K562 (cell line): ENCODE measurements around the gene GABRR2. TPM values are rescaled to one million over a fixed set of nuclear protein-coding genes. Genes with fewer than 3 reads are reported as not detected.

ENCODE experiments used
- ATAC-seq: fragments of 200-7000 bp; cut with Tn5 transposase; 3 replicates; pipeline ENCODE4 v1.9.1; 2020; ENCODE audit warnings: moderate library complexity
- BruUV-seq: library from RNA; stranded (reverse); fragments of 400-500 nt; replicated peaks from 2 replicates; lab custom pipeline; 2021; lab: Mats Ljungman, UMichigan
- CTCF ChIA-PET: fragments of 300-600 bp; formaldehyde crosslinking; extraction: SDS; loops from one replicate; lab custom pipeline; 2021; ENCODE audit warnings: low intra/inter-chr PET ratio; lab: Yijun Ruan, JAX
- POLR2A ChIA-PET: fragments of 300-600, 350-650 bp; sonication (Branson Sonifier 250); formaldehyde crosslinking; extraction: SDS; loops from one replicate; lab custom pipeline; 2021; ENCODE audit warnings: antibody characterized with exemption, inconsistent platforms; lab: Yijun Ruan, JAX
- DNase-seq, 4 experiments: peaks; one replicate each; pipeline versions ENCODE4 v3.0.0 to v3.0.0-alpha.2; 2011 to 2018; ENCODE audit warnings: low spot score in 3 of 4, mixed read lengths in 3 of 4; ENCODE audit errors: extremely low read depth in 1 of 4
- FAIRE-seq: peaks from 2 replicates; lab custom pipeline; 2011; peaks lifted over from hg19 to GRCh38; lab: Jason Lieb, UNC
- H2AFZ ChIP-seq: 2 replicates; pipeline ENCODE4 v1.6.0; 2011; ENCODE audit warnings: low read depth, low read length, control low read depth, inconsistent platforms
- H3K27ac ChIP-seq: fragments of 200-600 bp; 3 replicates; pipeline ENCODE4 v1.8.0; 2011; ENCODE audit warnings: low read depth, mild to moderate bottlenecking, control low read depth, inconsistent platforms, low read length, moderate library complexity, mixed read lengths; ENCODE audit errors: extremely low read depth
- H3K27me3 ChIP-seq, 2 experiments: fragments of 300-600 bp in 1 of 2; 2 replicates in 1 of 2; 3 replicates in 1 of 2; pipeline versions ENCODE4 v1.6.0 to v1.8.0; 2011; ENCODE audit warnings: inconsistent platforms in 2 of 2, low read length in 2 of 2, mild to moderate bottlenecking in 1 of 2, mixed read lengths in 1 of 2, moderate library complexity in 1 of 2; ENCODE audit not compliant: control insufficient read depth in 2 of 2, insufficient read depth in 2 of 2
- H3K36me3 ChIP-seq: fragments of 300-600 bp; 3 replicates; pipeline ENCODE4 v1.8.0; 2011; ENCODE audit warnings: mild to moderate bottlenecking, low read length, inconsistent platforms; ENCODE audit not compliant: control insufficient read depth, insufficient read depth
- H3K4me1 ChIP-seq, 2 experiments: fragments of 200-600 bp in 1 of 2; replicated peaks in 1 of 2; 2 replicates in 1 of 2; 3 replicates in 1 of 2; pipeline versions ENCODE4 v1.5.1 to v1.8.0; 2011; ENCODE audit warnings: inconsistent platforms in 2 of 2, low read length in 2 of 2, mild to moderate bottlenecking in 1 of 2, mixed read lengths in 1 of 2, moderate library complexity in 1 of 2; ENCODE audit not compliant: control insufficient read depth in 2 of 2, insufficient read depth in 2 of 2
- H3K4me2 ChIP-seq: 2 replicates; pipeline ENCODE4 v1.6.1; 2011; ENCODE audit warnings: low read length, control low read depth, inconsistent platforms, mixed read lengths; ENCODE audit not compliant: insufficient read depth
- H3K4me3 ChIP-seq: fragments of 200-600 bp; sonication (generic), shearing (Covaris generic); 2 replicates; pipeline ENCODE4 v1.5.1; 2016; ENCODE audit warnings: control low read depth, inconsistent platforms
- H3K79me2 ChIP-seq: fragments of 200-600 bp; 3 replicates; pipeline ENCODE4 v1.8.0; 2011; ENCODE audit warnings: low read length, inconsistent platforms; ENCODE audit not compliant: control insufficient read depth, insufficient read depth
- H3K9ac ChIP-seq, 2 experiments: 2 replicates each; pipeline versions ENCODE4 v1.6.0 to v1.6.1; 2011; ENCODE audit warnings: low read depth in 2 of 2, low read length in 2 of 2, control low read depth in 1 of 2, inconsistent platforms in 1 of 2, mild to moderate bottlenecking in 1 of 2, mixed read lengths in 1 of 2; ENCODE audit not compliant: insufficient read depth in 1 of 2
- H3K9me1 ChIP-seq: one replicate; pipeline ENCODE4 v1.6.0; 2011; ENCODE audit warnings: inconsistent platforms, mild to moderate bottlenecking, low read length, moderate library complexity; ENCODE audit not compliant: control insufficient read depth, insufficient read depth
- H3K9me3 ChIP-seq: replicated peaks from 2 replicates; pipeline ENCODE4 v1.5.1; 2011; ENCODE audit warnings: low read depth, low read length, inconsistent platforms; ENCODE audit not compliant: control insufficient read depth, insufficient read depth
- H4K20me1 ChIP-seq: replicated peaks from 2 replicates; pipeline ENCODE4 v1.6.1; 2011; ENCODE audit warnings: low read length, inconsistent platforms, mixed read lengths; ENCODE audit not compliant: control insufficient read depth, insufficient read depth
- SAP30 ChIP-seq: fragments of 200-600 bp; sonication (generic); IDR thresholded peaks from 2 replicates; pipeline ENCODE4 v1.6.1; 2012; ENCODE audit warnings: borderline replicate concordance, low read depth, mild to moderate bottlenecking, moderate library complexity, low read length, control low read depth, inconsistent platforms; ENCODE audit not compliant: insufficient read depth, poor library complexity, severe bottlenecking
- ZNF592 ChIP-seq: fragments of 450-650 bp; IDR thresholded peaks from 2 replicates; pipeline ENCODE4 v1.6.1; 2017; ENCODE audit warnings: antibody characterized with exemption, mild to moderate bottlenecking
- WGBS: fragments of 100-300 bp; shearing (Covaris generic); methylation state at CpG from one replicate; pipeline ENCODE4 v1.1.6; 2016; ENCODE audit warnings: low coverage, mixed read lengths; ENCODE audit not compliant: insufficient coverage; ENCODE audit errors: missing lambda C conversion rate; 5-methylcytosine and 5-hydroxymethylcytosine counted together
- in situ Hi-C: fragments of 300-500 bp; cut with MboI; formaldehyde crosslinking; loops from 4 replicates; pipeline ENCODE4 v1.15.0; 2018; ENCODE audit warnings: inconsistent platforms, mixed read lengths
- intact Hi-C: fragments of 100-400 bp; cut with micrococcal nuclease; formaldehyde crosslinking; loops from 2 replicates; pipeline ENCODE4 v1.14.2; 2022
- polyA plus RNA-seq, 8 experiments: library from polyadenylated mRNA; depleted of rRNA in 4 of 8; stranded (reverse) in 5 of 8; unstranded in 3 of 8; fragments of >200 nt; fragmentation: Nextera tagmentation in 2 of 8; fragmentation: Illumina TruSeq in 1 of 8; extraction: Ambion mirVana in 2 of 8; extraction: Trizol in 1 of 8; gene quantifications; 2 replicates each; pipeline versions ENCODE4 v1.2.1 to v1.2.3, GENCODE V29; 2011 to 2014; ENCODE audit warnings: inconsistent platforms in 1 of 8, missing spikeins in 1 of 8
- total RNA-seq, 7 experiments: library from RNA; depleted of rRNA in 6 of 7; stranded (reverse); fragments of >200 nt in 6 of 7; fragmentation: Illumina TruSeq in 2 of 7; extraction: Trizol in 2 of 7; gene quantifications; 2 replicates each; pipeline versions ENCODE4 v1.2.1 to v1.2.3, GENCODE V29; 2011 to 2021; ENCODE audit warnings: low replicate concordance in 1 of 7
- TF ChIP-seq, protein P1 (sequence below): fragments of 250-450 bp; sonication (Bioruptor Pico); IDR thresholded peaks from 2 replicates; pipeline ENCODE4 v1.4.0; 2020; ENCODE audit warnings: mild to moderate bottlenecking

Gene GABRR2
- total and polyA plus RNA-seq, 9 of the 15 experiments (the other 6 are each of a cell fraction or from before 2014, with no cell fraction given): 0.09 to 0.13 (median 0.10) TPM; not detected in 6

- no TSS peak for BruUV-seq
- Histone ChIP-seq H3K4me3 (no peak overlapping the region), H3K27me3 (peaks cover 5 to 57% of the 10 kb centered on the region in 2 experiments; a peak in 4 of 5 replicates), H3K9me3 (no peaks in the 10 kb centered on the region), H3K4me1 (no peaks in the 10 kb centered on the region; a peak in 1 of 5 replicates), H3K79me2 (no peaks in the 10 kb centered on the region), H3K4me2 (no peak overlapping the region), H3K9ac (no peak overlapping the region), H3K36me3 (no peaks in the 10 kb centered on the region), H2AFZ (no peak overlapping the region), H4K20me1 (no peaks in the 10 kb centered on the region), H3K27ac (no peak overlapping the region), H3K9me1 (no peaks in the 10 kb centered on the region)
- FAIRE-seq (no peak), DNase-seq (no peak), ATAC-seq (no peak)
- CTCF ChIA-PET: no interaction called here
- intact Hi-C loops (no loop called here), in situ Hi-C loops (no loop called here)
- no peak for TF ChIP-seq ZNF592
- TF ChIP-seq SAP30: no peak
- TF ChIP-seq, protein P1, sequence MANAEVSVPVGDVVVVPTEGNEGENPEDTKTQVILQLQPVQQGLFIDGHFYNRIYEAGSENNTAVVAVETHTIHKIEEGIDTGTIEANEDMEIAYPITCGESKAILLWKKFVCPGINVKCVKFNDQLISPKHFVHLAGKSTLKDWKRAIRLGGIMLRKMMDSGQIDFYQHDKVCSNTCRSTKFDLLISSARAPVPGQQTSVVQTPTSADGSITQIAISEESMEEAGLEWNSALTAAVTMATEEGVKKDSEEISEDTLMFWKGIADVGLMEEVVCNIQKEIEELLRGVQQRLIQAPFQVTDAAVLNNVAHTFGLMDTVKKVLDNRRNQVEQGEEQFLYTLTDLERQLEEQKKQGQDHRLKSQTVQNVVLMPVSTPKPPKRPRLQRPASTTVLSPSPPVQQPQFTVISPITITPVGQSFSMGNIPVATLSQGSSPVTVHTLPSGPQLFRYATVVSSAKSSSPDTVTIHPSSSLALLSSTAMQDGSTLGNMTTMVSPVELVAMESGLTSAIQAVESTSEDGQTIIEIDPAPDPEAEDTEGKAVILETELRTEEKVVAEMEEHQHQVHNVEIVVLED: no peak
- POLR2A ChIA-PET: interaction anchor here (1.2 kb wide), 1 partner anchor 16 kb away, joined by 4 read pairs; no protein-coding TSS in a partner anchor
- WGBS: 0% methylated on average over 3 of the region's 3 CpGs
Observed at GRCh38 chr6:89269981-89270380, 45.1 kb downstream of the GABRR2 start.
